ENCODE measurements around the gene UBXN2A. TPM values are rescaled to one million over a fixed set of nuclear protein-coding genes. Genes with fewer than 3 reads are reported as not detected.
A peak's percentile ranks its signal among the peaks of the same experiment; 100 is the strongest.

Gene UBXN2A
- total RNA-seq, 1 experiment from 2014 or later, result 19.7 TPM

- Mint-ChIP-seq H3K9me3 (no peaks in the 10 kb centered on the region), H3K27me3 (ENCODE audit: low read depth) (no peaks in the 10 kb centered on the region), H3K4me1 (peaks cover 25 to 28% of the 10 kb centered on the region in 2 experiments), H3K27ac (peak overlapping the region; percentile 24 to 48 (median 37); a peak in 3 of 7 replicates), H3K36me3 (ENCODE audit: insufficient read depth in 1 of 3, low read depth in 3 of 3) (peaks cover 2 to 9% (median 7%) of the 10 kb centered on the region in 3 experiments; a peak in 6 of 7 replicates), H3K4me3 (no peak overlapping the region)
- no peak overlapping the region for H3K18ac ChIP-seq (ENCODE audit: insufficient read length, low read depth, low read length)
- no peak overlapping the region for H3K56ac ChIP-seq (ENCODE audit: insufficient read length, low read depth, low read length)
- H2AK5ac ChIP-seq (ENCODE audit: insufficient read length, low read length), result no peak overlapping the region
- no peak for TF ChIP-seq CTCF (conservative IDR thresholded peaks at IDR 0.05)
- DNase-seq, result no peak
- no peak overlapping the region for H3T11ph ChIP-seq (ENCODE audit: low read length)
- H2BK15ac ChIP-seq (ENCODE audit: low read depth, low read length), result no peak overlapping the region
- H3K4me2 ChIP-seq (ENCODE audit: insufficient read depth, insufficient read length, low read length), result no peak overlapping the region
- H3K4ac ChIP-seq (ENCODE audit: low read depth, low read length), result no peak overlapping the region
- no peak overlapping the region for H2BK12ac ChIP-seq (ENCODE audit: insufficient read length, low read depth, low read length)
- H2BK20ac ChIP-seq (ENCODE audit: low read depth, low read length, poor library complexity, severe bottlenecking), result no peak overlapping the region
- no peak overlapping the region for H3K9ac ChIP-seq (ENCODE audit: extremely low read depth, insufficient read length, low read length)
- no peak overlapping the region for H3K23ac ChIP-seq (ENCODE audit: insufficient read length, low read depth, low read length)
- no peaks in the 10 kb centered on the region for H4K20me1 ChIP-seq (ENCODE audit: control insufficient read depth, insufficient read depth, insufficient read length)
- no peak overlapping the region for H4K91ac ChIP-seq (ENCODE audit: insufficient read length, low read depth, low read length)
- no peaks in the 10 kb centered on the region for H3K23me2 ChIP-seq (ENCODE audit: insufficient read length, low read depth, low read length, poor library complexity, severe bottlenecking)
- no peaks in the 10 kb centered on the region for H3K4me1 ChIP-seq (ENCODE audit: insufficient read depth, low read length)
- H4K5ac ChIP-seq (ENCODE audit: insufficient read length, low read depth, low read length), result no peak overlapping the region
- H2BK120ac ChIP-seq (ENCODE audit: low read depth, low read length, poor library complexity, severe bottlenecking), result no peak overlapping the region
- no CpG with 5 or more reads among the region's 8 CpGs for WGBS (ENCODE audit: extremely low coverage, insufficient read length, low lambda C conversion rate)
- no peak overlapping the region for H4K8ac ChIP-seq (replicated peaks; ENCODE audit: insufficient read length, low read depth, low read length)
- H3K14ac ChIP-seq (ENCODE audit: insufficient read depth, low read length), result no peak overlapping the region
- H3K9me3 ChIP-seq (ENCODE audit: control insufficient read depth, low read depth, low read length), result no peaks in the 10 kb centered on the region
- H3K27ac ChIP-seq (ENCODE audit: insufficient read length, low read depth, low read length), result no peak overlapping the region
- no peaks in the 10 kb centered on the region for H3K79me2 ChIP-seq (ENCODE audit: insufficient read depth, low read length)
- no peak overlapping the region for H2BK5ac ChIP-seq (ENCODE audit: insufficient read length, low read length)
- no peaks in the 10 kb centered on the region for H3K27me3 ChIP-seq (ENCODE audit: insufficient read depth, low read length)
- H3K79me1 ChIP-seq (ENCODE audit: insufficient read depth, low read depth, low read length, poor library complexity, severe bottlenecking), result no peaks in the 10 kb centered on the region
- H2AFZ ChIP-seq (ENCODE audit: low read length), result no peak overlapping the region
Measured at GRCh38 chr2:23993736-23994269, 53.5 kb downstream of the UBXN2A start.
